ENCODE data around the gene CRISPLD2.
"Not testable (repeated sequence)": the region's sequence is repeated elsewhere in the genome, so short reads cannot be mapped to it uniquely, and the experiment has no call there.

The CRISPLD2 gene

GRCh38 chr16:84862804-84863480, 43.2 kb downstream of the CRISPLD2 start:
- DNase-seq: no peak

GRCh38 chr16:84863481-84863814, 43.7 kb downstream of the CRISPLD2 start:
- DNase-seq: no peak

- DNase-seq: no peak
Observed at GRCh38 chr16:84864326-84864955, 44.7 kb downstream of the CRISPLD2 start.

- no peak for DNase-seq
Observed at GRCh38 chr16:84867696-84868095, 47.9 kb downstream of the CRISPLD2 start.

GRCh38 chr16:84868328-84868727, 48.5 kb downstream of the CRISPLD2 start:
- DNase-seq: no peak

- DNase-seq: no peak
Observed at GRCh38 chr16:84868829-84869472, 49.2 kb downstream of the CRISPLD2 start.

GRCh38 chr16:84869473-84869845, 49.7 kb downstream of the CRISPLD2 start:
- no peak for DNase-seq

- DNase-seq: not testable (repeated sequence)
Observed at GRCh38 chr16:84872971-84873370, 53.2 kb downstream of the CRISPLD2 start.

GRCh38 chr16:84874004-84874435, 54.2 kb downstream of the CRISPLD2 start:
- DNase-seq: no peak

GRCh38 chr16:84874553-84874952, 54.8 kb downstream of the CRISPLD2 start:
- DNase-seq: no peak

- no peak for DNase-seq
Observed at GRCh38 chr16:84874983-84875382, 55.2 kb downstream of the CRISPLD2 start.

- DNase-seq: no peak
Observed at GRCh38 chr16:84875846-84876245, 56.1 kb downstream of the CRISPLD2 start.

GRCh38 chr16:84876873-84877606, 57.3 kb downstream of the CRISPLD2 start:
- no peak for DNase-seq

- no peak for DNase-seq
Observed at GRCh38 chr16:84878770-84879169, 59.0 kb downstream of the CRISPLD2 start.

GRCh38 chr16:84879569-84880487, 60.0 kb downstream of the CRISPLD2 start:
- DNase-seq: no peak

GRCh38 chr16:84881702-84882521, 62.1 kb downstream of the CRISPLD2 start:
- no peak for DNase-seq

GRCh38 chr16:84883301-84883700, 63.5 kb downstream of the CRISPLD2 start:
- DNase-seq: no peak

- DNase-seq: no peak
Observed at GRCh38 chr16:84884246-84884595, 64.4 kb downstream of the CRISPLD2 start.

GRCh38 chr16:84884596-84885341, 65.0 kb downstream of the CRISPLD2 start:
- no peak for DNase-seq

GRCh38 chr16:84885342-84885910, 65.6 kb downstream of the CRISPLD2 start:
- no peak for DNase-seq

Data from CD4-positive, alpha-beta T cell treated with Interleukin-15 for 1 hour (primary cell).